NOMO-1 (cell line): ENCODE data around the gene RABGGTA.
"Not testable (repeated sequence)": the region's sequence is repeated elsewhere in the genome, so short reads cannot be mapped to it uniquely, and the experiment has no call there.

Experiments
- DNase-seq, 2 experiments: peaks; one replicate each; lab custom pipeline; 2025; ENCODE audit not compliant: unreplicated experiment in 2 of 2; lab: John Stamatoyannopoulos, UW

Gene RABGGTA

DNA sequence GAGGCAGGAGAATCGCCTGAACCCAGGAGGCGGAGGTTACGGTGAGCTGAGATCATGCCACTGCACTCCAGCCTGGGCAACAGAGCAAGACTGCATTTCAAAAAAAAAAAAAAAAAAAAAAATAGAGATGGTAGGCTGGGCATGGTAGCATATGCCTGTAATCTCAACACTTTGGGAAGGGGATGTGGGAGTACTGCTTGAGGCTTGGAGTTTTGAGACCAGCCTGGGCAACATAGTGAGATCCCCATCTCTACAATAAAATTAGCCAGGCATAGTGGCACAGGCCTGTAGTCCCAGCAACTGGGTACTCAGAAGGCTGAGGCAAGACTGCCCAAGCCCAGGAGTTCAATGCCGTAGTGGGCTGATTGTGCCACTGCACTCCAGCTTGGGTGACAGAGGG lies 48.4 kb downstream of the RABGGTA start:
- not testable (repeated sequence) for DNase-seq

DNA sequence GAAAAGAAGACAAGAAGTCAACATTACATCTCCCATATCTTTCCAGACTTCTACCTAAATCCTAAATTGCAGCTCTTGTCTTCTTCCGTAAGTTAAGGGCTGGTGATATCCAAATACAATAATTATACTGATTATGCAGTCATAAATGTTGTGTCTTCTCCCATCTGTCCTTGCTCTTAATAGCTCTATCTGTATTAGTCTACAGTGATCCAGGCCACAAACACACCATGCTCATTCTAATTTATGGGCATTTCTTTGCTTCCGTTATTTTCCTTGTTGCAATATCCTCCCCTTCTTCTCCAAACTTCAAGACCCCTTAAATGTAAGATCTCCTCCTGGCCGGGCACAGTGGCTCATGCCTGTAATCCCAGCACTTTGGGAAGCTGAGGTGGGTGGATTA lies 51.9 kb downstream of the RABGGTA start:
- no peak for DNase-seq

DNA sequence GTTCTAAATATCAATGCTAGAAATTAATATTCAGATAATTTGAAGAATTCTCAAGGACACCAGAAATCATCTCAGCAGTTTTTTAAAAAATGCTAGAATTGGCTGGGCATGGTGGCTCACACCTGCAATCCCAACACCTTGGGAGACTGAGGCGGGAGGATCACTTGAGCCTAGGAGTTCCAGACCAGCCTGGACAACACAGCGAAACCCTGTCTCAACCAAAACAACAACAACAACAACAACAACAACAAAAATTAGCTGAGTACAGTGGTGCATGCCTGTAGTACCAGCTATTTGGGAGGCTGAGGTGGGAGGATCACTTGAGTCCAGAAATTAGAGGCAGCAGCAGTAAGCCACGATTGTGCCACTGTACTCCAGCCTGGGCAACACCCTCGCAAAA lies 52.3 kb downstream of the RABGGTA start:
- no peak for DNase-seq

DNA sequence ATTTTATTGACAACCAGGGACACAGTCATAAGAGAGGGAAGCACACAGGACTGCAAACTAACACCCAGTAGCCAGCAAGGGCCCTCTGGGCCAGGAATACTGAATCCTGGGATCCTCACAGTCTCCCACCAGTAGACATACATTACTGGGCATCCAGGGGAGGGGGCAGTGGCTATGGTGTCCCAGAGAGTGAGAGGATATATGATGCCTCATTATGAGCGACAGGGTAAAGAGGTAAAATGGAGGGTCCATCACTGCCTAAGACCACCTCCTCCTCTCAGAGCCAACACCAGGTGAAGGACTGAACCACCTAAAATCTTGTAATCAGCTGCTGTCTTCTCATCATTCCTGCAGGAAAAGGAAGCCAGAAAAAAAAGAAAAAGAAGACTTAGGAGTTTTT lies 54.5 kb downstream of the RABGGTA start:
- not testable (repeated sequence) for DNase-seq

DNA sequence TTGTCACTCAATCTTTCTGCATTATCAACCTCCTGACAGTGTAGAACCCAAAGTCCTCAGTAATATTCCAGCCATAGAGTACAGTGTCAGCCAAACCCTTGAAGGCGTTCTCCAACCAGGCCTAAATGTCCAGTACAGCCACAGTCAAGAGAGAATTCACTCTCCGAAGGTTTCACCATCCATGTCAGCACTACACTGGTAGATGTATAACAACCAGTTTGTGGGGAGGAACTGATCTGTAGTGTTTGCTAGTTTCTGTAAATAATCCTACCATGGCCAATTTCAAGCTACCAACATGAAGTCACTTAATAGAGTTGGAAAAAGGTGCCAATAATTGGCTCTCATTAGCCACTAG lies 55.1 kb downstream of the RABGGTA start:
- no peak for DNase-seq
